CD4-positive, alpha-beta T cell treated with Interleukin-10 for 1 hour (primary cell): ENCODE data around the gene ZNF48.

Experiments used
- DNase-seq: peaks from one replicate; pipeline ENCODE4 v3.0.0-alpha.2; 2020

The ZNF48 gene

GRCh38 chr16:30407804-30408534 is 12.7 kb downstream of the ZNF48 start:
- DNase-seq, result no peak

DNA sequence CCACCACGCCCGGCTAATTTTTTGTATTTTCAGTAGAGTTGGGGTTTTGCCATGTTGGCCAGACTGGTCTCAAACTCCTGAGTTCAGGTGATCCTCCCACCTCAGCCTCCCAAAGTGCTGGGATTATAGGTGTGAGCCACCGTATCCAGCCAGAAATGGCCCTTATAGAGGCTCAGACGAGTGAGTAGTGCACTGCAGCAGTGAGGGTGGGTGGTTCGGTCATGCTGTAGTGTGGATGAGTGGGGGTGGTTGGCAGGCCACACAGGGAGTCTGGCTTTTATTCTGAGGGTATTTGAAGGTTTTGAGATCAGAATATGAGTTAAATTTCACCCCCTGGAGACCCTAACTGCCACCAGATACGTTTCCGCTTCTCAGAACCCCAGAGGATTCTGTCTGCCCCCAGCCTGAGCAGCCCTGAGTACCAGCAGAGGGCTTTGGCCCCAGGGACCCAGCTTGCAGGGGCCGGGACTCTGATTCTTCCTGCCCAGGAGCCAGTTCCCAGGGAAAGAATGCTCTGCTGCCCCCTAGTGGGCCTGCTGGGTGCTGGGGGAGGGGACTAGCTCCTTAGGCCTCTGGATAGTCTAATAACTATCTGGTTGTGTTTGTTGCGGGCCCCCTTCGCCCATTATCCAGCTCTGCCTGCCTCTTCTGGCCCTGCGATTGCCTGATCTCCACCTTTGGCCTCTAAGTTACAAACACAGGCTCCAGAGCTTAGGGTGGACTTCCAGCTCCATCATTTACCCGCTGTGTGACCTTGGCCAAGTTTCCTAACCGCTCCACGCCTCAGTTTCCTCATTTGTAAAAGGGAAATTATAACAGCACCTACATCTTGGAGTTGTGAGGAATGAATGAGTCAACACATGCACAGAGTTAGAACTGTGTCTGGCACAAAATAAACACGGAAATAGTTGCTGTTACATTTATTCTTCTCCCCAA is 14.2 kb downstream of the ZNF48 start:
- peak; percentile 93 for DNase-seq

GRCh38 chr16:30413112-30413806 is 18.0 kb downstream of the ZNF48 start:
- no peak for DNase-seq

- DNase-seq, result no peak
These were observed 18.9 kb downstream of the ZNF48 start for GRCh38 chr16:30414159-30414558.

- no peak for DNase-seq
These were observed 20.9 kb downstream of the ZNF48 start for GRCh38 chr16:30416047-30416603.

DNA sequence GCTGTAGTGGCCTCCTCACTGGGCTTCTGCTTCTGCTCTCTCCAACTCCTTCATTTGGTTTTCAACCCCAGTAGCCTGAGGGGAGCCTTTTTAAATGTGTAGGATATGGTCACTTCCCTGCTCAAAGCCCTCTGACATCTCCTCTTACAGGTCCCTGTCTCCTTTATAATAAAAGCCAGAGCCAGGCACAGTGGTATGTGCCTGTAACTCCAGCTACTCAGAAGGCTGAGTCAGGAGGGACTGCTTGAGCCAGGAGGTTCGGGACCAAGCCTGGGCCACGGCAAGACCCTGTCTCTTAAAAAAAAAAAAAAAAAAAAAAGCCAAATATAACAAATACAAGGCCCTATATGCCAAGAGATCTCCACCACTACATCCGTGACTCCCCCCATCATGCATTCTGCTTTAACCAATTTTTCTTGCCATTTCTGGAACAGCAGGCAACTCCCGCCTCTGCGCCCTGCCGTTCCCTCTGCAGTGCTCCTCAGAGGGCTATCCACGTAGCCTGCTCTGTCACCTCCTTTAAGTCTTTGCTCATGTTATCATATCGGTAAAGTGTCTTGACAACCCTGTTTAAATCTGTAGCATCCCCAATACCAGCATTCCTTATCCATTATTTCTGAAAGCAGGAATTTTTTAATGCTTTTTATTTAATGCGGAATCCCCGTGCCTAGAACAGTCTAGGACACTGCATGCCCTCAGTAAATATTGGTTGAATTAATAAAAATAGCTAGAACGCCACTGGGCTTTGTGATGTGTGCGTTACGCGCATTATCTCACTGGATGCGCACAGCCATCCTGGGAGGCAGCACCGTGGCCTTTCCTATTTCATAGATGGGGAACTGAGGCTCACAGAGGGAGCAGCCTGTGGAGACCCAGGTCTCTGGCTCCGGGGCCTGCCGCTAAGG is 21.7 kb downstream of the ZNF48 start:
- DNase-seq, result no peak

DNA sequence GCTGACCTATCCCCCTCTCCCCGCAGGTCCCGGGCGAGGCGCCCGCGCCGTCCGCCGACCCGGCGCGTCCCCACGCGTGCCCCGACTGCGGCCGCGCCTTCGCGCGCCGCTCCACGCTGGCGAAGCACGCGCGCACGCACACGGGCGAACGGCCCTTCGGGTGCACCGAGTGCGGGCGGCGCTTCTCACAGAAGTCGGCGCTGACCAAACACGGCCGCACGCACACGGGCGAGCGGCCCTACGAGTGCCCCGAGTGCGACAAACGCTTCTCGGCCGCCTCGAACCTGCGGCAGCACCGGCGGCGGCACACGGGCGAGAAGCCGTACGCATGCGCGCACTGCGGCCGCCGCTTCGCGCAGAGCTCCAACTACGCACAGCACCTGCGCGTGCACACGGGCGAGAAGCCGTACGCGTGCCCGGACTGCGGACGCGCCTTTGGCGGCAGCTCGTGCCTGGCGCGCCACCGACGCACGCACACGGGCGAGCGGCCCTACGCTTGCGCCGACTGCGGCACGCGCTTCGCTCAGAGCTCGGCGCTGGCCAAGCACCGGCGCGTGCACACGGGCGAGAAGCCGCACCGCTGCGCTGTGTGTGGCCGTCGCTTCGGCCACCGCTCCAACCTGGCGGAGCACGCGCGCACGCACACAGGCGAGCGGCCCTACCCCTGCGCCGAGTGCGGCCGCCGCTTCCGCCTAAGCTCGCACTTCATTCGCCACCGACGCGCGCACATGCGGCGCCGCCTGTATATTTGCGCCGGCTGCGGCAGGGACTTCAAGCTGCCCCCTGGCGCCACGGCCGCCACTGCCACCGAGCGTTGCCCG is 22.5 kb downstream of the ZNF48 start:
- peak; percentile 91 for DNase-seq

- DNase-seq, result no peak
These were observed 23.3 kb downstream of the ZNF48 start for GRCh38 chr16:30418350-30419181.

- no peak for DNase-seq
These were observed 25.8 kb downstream of the ZNF48 start for GRCh38 chr16:30421010-30421409.

DNA sequence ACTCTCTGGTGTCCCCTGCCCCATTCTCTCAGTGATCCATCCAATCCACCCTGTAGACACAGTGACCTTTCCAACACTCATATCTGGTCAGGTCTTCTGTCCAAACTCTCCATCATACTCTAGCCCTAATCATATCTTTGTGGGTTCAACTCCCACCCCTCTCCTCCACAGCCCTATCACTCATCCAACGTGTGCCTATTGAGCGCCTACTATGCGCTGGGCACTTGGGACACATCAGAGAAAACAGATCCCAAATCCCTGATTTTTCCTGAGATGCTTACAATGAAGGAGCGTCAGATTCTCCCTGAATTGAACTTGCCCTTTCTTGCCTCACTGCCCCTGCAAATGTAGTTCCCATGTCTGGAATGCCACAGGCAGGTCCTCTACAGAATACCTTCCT is 32.8 kb downstream of the ZNF48 start:
- no peak for DNase-seq

- DNase-seq, result no peak
These were observed 34.1 kb downstream of the ZNF48 start for GRCh38 chr16:30429418-30429677.

GRCh38 chr16:30429678-30430427 is 34.6 kb downstream of the ZNF48 start, which contains the start of gene DCTPP1:
Gene DCTPP1 (minus strand): TSS chr16:30430030. CDS start chr16:30429980, 50 bp downstream.
- DNase-seq, result peak; percentile 99

- no peak for DNase-seq
These were observed 35.3 kb downstream of the ZNF48 start for GRCh38 chr16:30430428-30430970.

GRCh38 chr16:30434852-30435251 is 39.6 kb downstream of the ZNF48 start:
- DNase-seq, result no peak

GRCh38 chr16:30437511-30438046 is 42.4 kb downstream of the ZNF48 start:
- DNase-seq, result no peak

DNA sequence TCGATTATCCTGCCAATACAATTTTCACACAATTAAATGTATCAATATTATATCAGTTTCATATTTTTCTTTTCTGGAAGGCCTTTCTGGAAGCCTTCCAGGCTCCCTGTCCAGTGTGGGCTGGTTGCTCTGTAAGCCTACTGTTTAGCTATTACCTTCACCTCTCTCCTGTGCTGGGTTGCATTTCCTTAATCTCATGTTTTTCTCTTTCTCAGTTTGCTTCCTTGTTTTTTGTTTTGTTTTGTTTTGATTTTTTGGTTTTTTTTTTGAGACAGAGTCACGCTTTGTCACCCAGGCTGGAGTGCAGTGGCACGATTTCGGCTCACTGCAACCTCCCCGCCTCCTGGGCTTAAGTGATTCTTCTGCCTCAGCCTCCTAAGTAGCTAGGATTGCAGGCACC is 43.6 kb downstream of the ZNF48 start:
- DNase-seq, result no peak

DNA sequence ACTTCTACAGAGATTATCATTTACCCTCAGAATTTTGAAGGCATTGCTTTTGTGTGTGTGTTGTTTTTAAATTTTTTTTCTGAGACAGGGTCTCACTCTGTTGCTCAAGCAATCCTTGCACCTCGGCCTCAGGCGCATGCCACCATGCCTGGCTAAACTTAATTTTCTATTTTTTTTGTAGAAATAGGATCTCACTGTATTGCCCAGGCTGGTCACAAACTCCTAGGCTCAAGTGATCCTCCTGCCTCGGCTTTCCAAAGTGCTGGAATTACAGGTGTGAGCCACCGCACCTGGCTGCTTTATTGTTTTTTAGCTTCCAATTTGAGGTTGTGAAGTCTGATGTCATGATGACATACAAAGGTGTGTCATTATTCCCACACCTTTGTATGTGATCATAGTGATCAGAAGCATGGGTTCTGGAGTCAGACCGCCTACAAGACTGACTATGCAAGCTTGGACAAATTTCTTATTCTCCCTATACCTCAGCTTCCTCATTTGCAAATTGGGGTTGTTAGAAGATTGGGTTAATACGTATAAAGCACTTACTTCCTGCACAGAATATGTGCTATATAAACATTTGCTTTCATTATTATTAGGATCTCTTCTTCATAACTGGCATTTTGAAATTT is 44.6 kb downstream of the ZNF48 start:
- DNase-seq, result no peak

- DNase-seq, result no peak
These were observed 48.4 kb downstream of the ZNF48 start for GRCh38 chr16:30443631-30444030.
